ENCODE results near the gene ACP5.
"Not testable (repeated sequence)": the region's sequence is repeated elsewhere in the genome, so short reads cannot be mapped to it uniquely, and the experiment has no call there.

ACP5 gene

GRCh38 chr19:11578258-11579142 is 1.1 kb upstream of the ACP5 start:
- peak; percentile 17 for DNase-seq (ENCODE audit: low read depth)
- H3K4me3 ChIP-seq (ENCODE audit: low read depth, low read length), result peak overlapping the region; percentile 20
- no peak for TF ChIP-seq CTCF (conservative IDR thresholded peaks at IDR 0.05; ENCODE audit: low read depth, low read length)

- H3K4me3 ChIP-seq (ENCODE audit: low read depth, low read length), result no peak overlapping the region
- TF ChIP-seq CTCF (conservative IDR thresholded peaks at IDR 0.05; ENCODE audit: low read depth, low read length), result no peak
- no peak for DNase-seq (ENCODE audit: low read depth)
These were observed 1.2 kb downstream of the ACP5 start for GRCh38 chr19:11576227-11576626.

- TF ChIP-seq CTCF (conservative IDR thresholded peaks at IDR 0.05; ENCODE audit: low read depth, low read length), result no peak
- H3K4me3 ChIP-seq (ENCODE audit: low read depth, low read length), result no peak overlapping the region
- DNase-seq (ENCODE audit: low read depth), result no peak
These were observed 2.8 kb downstream of the ACP5 start for GRCh38 chr19:11574689-11575088.

GRCh38 chr19:11573763-11574162 is 3.7 kb downstream of the ACP5 start:
- not testable (repeated sequence) for H3K4me3 ChIP-seq (ENCODE audit: low read depth, low read length); DNase-seq (ENCODE audit: low read depth)

GRCh38 chr19:11573354-11573753 is 4.1 kb downstream of the ACP5 start:
- H3K4me3 ChIP-seq (ENCODE audit: low read depth, low read length); DNase-seq (ENCODE audit: low read depth): not testable (repeated sequence)

- TF ChIP-seq CTCF (conservative IDR thresholded peaks at IDR 0.05; ENCODE audit: low read depth, low read length), result no peak
- no peak overlapping the region for H3K4me3 ChIP-seq (ENCODE audit: low read depth, low read length)
- DNase-seq (ENCODE audit: low read depth), result no peak
These were observed 7.4 kb downstream of the ACP5 start for GRCh38 chr19:11570039-11570462.

- DNase-seq (ENCODE audit: low read depth), result no peak
- H3K4me3 ChIP-seq (ENCODE audit: low read depth, low read length), result no peak overlapping the region
- no peak for TF ChIP-seq CTCF (conservative IDR thresholded peaks at IDR 0.05; ENCODE audit: low read depth, low read length)
These were observed 11.3 kb downstream of the ACP5 start for GRCh38 chr19:11566164-11566563.

- not testable (repeated sequence) for DNase-seq (ENCODE audit: low read depth); H3K4me3 ChIP-seq (ENCODE audit: low read depth, low read length)
These were observed 11.8 kb downstream of the ACP5 start for GRCh38 chr19:11565649-11565980.

GRCh38 chr19:11564082-11564807 is 13.2 kb downstream of the ACP5 start:
- DNase-seq (ENCODE audit: low read depth), result not testable (repeated sequence)

More at GRCh38 chr19:11564082-11564807, 13.2 kb downstream of the ACP5 start:
- not testable (repeated sequence) for H3K4me3 ChIP-seq (ENCODE audit: low read depth, low read length)

Measured in choroid plexus epithelial cell (primary cell).